Urinary bladder (tissue), 4 donors: ENCODE measurements around the gene SEC23IP. TPM values are rescaled to one million over a fixed set of nuclear protein-coding genes. Genes with fewer than 3 reads are reported as not detected.

Experiments used
- DNase-seq: peaks from one replicate; pipeline ENCODE4 v3.0.0-alpha.2; 2015; ENCODE audit errors: extremely low spot score
- H3K27ac ChIP-seq: one replicate; pipeline ENCODE4 v1.5.1; 2013; ENCODE audit warnings: low read depth, mild to moderate bottlenecking, moderate library complexity
- H3K36me3 ChIP-seq: one replicate; pipeline ENCODE4 v1.6.1; 2013; ENCODE audit warnings: mild to moderate bottlenecking, moderate library complexity; ENCODE audit not compliant: insufficient read depth
- H3K4me1 ChIP-seq: one replicate; pipeline ENCODE4 v1.6.1; 2013; ENCODE audit warnings: mild to moderate bottlenecking, moderate library complexity; ENCODE audit not compliant: insufficient read depth
- H3K4me3 ChIP-seq: one replicate; pipeline ENCODE4 v1.5.1; 2013; ENCODE audit warnings: low read depth, low read length
- WGBS: extraction: QIAGEN DNeasy Blood & Tissue Kit; methylation state at CpG from one replicate; pipeline ENCODE4 v1.1.7; 2013; 5-methylcytosine and 5-hydroxymethylcytosine counted together
- polyA plus RNA-seq: library from polyadenylated mRNA; stranded (reverse); fragments of 200-250 nt; gene quantifications from one replicate; pipeline ENCODE4 v1.2.3, GENCODE V29; 2013
- small RNA-seq: library from RNA; depleted of rRNA; stranded (forward); fragments of <200 nt; gene quantifications from one replicate; pipeline ENCODE3, GENCODE V24; 2014
- total RNA-seq: library from RNA; depleted of rRNA; stranded (reverse); fragments of >200 nt; gene quantifications from one replicate; pipeline ENCODE4 v1.2.3, GENCODE V29; 2014
- donor health status: healthy with polysubstance abuse.
- donor health status: healthy.

Gene SEC23IP
- total and polyA plus RNA-seq, 2 donors = 16.9 to 26.5 TPM

GRCh38 chr10:119981826-119982225 lies 89.3 kb downstream of the SEC23IP start:
- DNase-seq = no peak
- WGBS = 34% methylated on average over 1 of the region's 1 CpG

GRCh38 chr10:119988333-119988732 lies 95.8 kb downstream of the SEC23IP start:
- Histone ChIP-seq H3K4me1 (no peaks in the 10 kb centered on the region), H3K4me3 (no peak overlapping the region), H3K36me3 (no peaks in the 10 kb centered on the region), H3K27ac (no peak overlapping the region)
- WGBS = 87% methylated on average over 1 of the region's 1 CpG
- no peak for DNase-seq

More at GRCh38 chr10:119981826-119982225, 89.3 kb downstream of the SEC23IP start:
- Histone ChIP-seq H3K27ac (no peak overlapping the region), H3K4me1 (no peaks in the 10 kb centered on the region), H3K36me3 (no peaks in the 10 kb centered on the region), H3K4me3 (no peak overlapping the region)

- no peak for DNase-seq
- H3K36me3 ChIP-seq = no peaks in the 10 kb centered on the region
- no peak overlapping the region for H3K27ac ChIP-seq
- no peaks in the 10 kb centered on the region for H3K4me1 ChIP-seq
- no peak overlapping the region for H3K4me3 ChIP-seq
- WGBS = 72% methylated on average over 7 of the region's 7 CpGs
Observed at GRCh38 chr10:119989966-119990365, 97.4 kb downstream of the SEC23IP start.

GRCh38 chr10:119991066-119991465 lies 98.5 kb downstream of the SEC23IP start:
- 65% methylated on average over 9 of the region's 9 CpGs for WGBS

GRCh38 chr10:119991816-119992215 lies 99.3 kb downstream of the SEC23IP start:
- WGBS = 89% methylated on average over 2 of the region's 2 CpGs
- Histone ChIP-seq H3K36me3 (no peaks in the 10 kb centered on the region), H3K4me1 (no peaks in the 10 kb centered on the region), H3K4me3 (no peak overlapping the region), H3K27ac (no peak overlapping the region)
- DNase-seq = no peak

More at GRCh38 chr10:119991066-119991465, 98.5 kb downstream of the SEC23IP start:
- no peaks in the 10 kb centered on the region for H3K4me1 ChIP-seq
- no peak overlapping the region for H3K27ac ChIP-seq
- DNase-seq = no peak
- no peaks in the 10 kb centered on the region for H3K36me3 ChIP-seq
- H3K4me3 ChIP-seq = no peak overlapping the region

Small RNA genes within 50 kb of the gene (small RNA-seq; reads per million reads assigned to genes)
- gene MIR4682 = not detected

Other genes with a start within 250 kb of the SEC23IP start
- gene BAG3, start 241.3 kb upstream of the SEC23IP start, total RNA-seq = 8.2 TPM
- 70.0 TPM for gene BAG3, start 241.3 kb upstream of the SEC23IP start, polyA plus RNA-seq
- gene INPP5F, start 166.7 kb upstream of the SEC23IP start, total RNA-seq = 58.3 TPM
- gene INPP5F, start 166.7 kb upstream of the SEC23IP start, polyA plus RNA-seq = 11.6 TPM
- gene MCMBP, start 19.9 kb upstream of the SEC23IP start, total RNA-seq = 60.9 TPM
- 44.9 TPM for gene MCMBP, start 19.9 kb upstream of the SEC23IP start, polyA plus RNA-seq